OCI-LY3 (cell line): ENCODE measurements around the gene CMTR1.

Source experiments
- H2AFZ ChIP-seq: fragments of 200-600, 300-600 bp; shearing (Covaris generic); 2 replicates; pipeline ENCODE4 v1.6.0; 2014; ENCODE audit warnings: antibody characterized with exemption, low read depth, low read length
- H3K27ac ChIP-seq: fragments of 200-600, 300-600 bp; sonication (generic); 2 replicates; pipeline ENCODE4 v1.5.1; 2014; ENCODE audit warnings: mild to moderate bottlenecking, low read length, moderate library complexity, mixed read lengths
- H3K27me3 ChIP-seq: fragments of 200-600, 300-600 bp; sonication (generic); 2 replicates; pipeline ENCODE4 v1.6.1; 2014; ENCODE audit warnings: low read depth, low read length, mixed read lengths
- H3K36me3 ChIP-seq: fragments of 200-600, 300-600 bp; sonication (generic); replicated peaks from 2 replicates; pipeline ENCODE3; 2014; ENCODE audit warnings: low read depth, low read length, mixed read lengths
- H3K4me1 ChIP-seq: fragments of 300-600, 200-600 bp; sonication (generic); 2 replicates; pipeline ENCODE4 v1.6.1; 2014; ENCODE audit warnings: low read length, mixed read lengths
- H3K4me2 ChIP-seq: fragments of 200-600, 300-600 bp; sonication (generic); 2 replicates; pipeline ENCODE4 v1.6.1; 2014; ENCODE audit warnings: low read length, mixed read lengths
- H3K4me3 ChIP-seq: fragments of 300-600, 200-600 bp; sonication (generic); 2 replicates; pipeline ENCODE4 v1.5.1; 2014; ENCODE audit warnings: antibody characterized with exemption, mild to moderate bottlenecking, low read length, moderate library complexity
- H3K79me2 ChIP-seq: fragments of 300-600, 200-600 bp; shearing (Covaris generic); 2 replicates; pipeline ENCODE4 v1.6.1; 2014; ENCODE audit warnings: mild to moderate bottlenecking, low read length, mixed read lengths
- H3K9ac ChIP-seq: fragments of 300-600, 200-600 bp; shearing (Covaris generic); 2 replicates; pipeline ENCODE4 v1.6.0; 2014; ENCODE audit warnings: mild to moderate bottlenecking, low read length, moderate library complexity
- H3K9me3 ChIP-seq: fragments of 200-600, 300-600 bp; shearing (Covaris generic); 2 replicates; pipeline ENCODE4 v1.6.1; 2014; ENCODE audit warnings: low read length, mixed read lengths; ENCODE audit not compliant: insufficient read depth
- H4K20me1 ChIP-seq: fragments of 200-600, 300-600 bp; sonication (generic); 2 replicates; pipeline ENCODE4 v1.6.1; 2016; ENCODE audit warnings: low read length, mixed read lengths; ENCODE audit not compliant: insufficient read depth
- CTCF ChIP-seq: fragments of 200-600, 300-600 bp; sonication (generic); IDR thresholded peaks from 2 replicates; pipeline ENCODE4 v1.5.1; 2014; ENCODE audit warnings: antibody characterized with exemption, low read length, low read depth
- EZH2phosphoT487 ChIP-seq: fragments of 200-600 bp; shearing (Covaris generic); IDR thresholded peaks from 2 replicates; pipeline ENCODE4 v1.6.1; 2018; ENCODE audit warnings: antibody characterized with exemption, mixed run types, low read depth

The CMTR1 gene

GRCh38 chr6:37473364-37474095 lies 40.5 kb downstream of the CMTR1 start:
- Histone ChIP-seq H3K4me1 (no peaks in the 10 kb centered on the region), H3K79me2 (no peaks in the 10 kb centered on the region), H3K27me3 (no peaks in the 10 kb centered on the region), H3K4me3 (no peak overlapping the region), H3K9ac (no peak overlapping the region), H3K4me2 (no peak overlapping the region), H2AFZ (no peak overlapping the region), H3K27ac (no peak overlapping the region), H4K20me1 (no peaks in the 10 kb centered on the region; the same call in 1 of the 2 replicates), H3K36me3 (peaks cover 74% of the 10 kb centered on the region), H3K9me3 (no peaks in the 10 kb centered on the region)
- no peak for TF ChIP-seq EZH2phosphoT487
- no peak for TF ChIP-seq CTCF

- Histone ChIP-seq H3K4me2 (no peak overlapping the region), H3K4me1 (no peaks in the 10 kb centered on the region), H3K27me3 (no peaks in the 10 kb centered on the region), H3K9me3 (no peaks in the 10 kb centered on the region), H3K27ac (no peak overlapping the region), H4K20me1 (no peaks in the 10 kb centered on the region; the same call in 1 of the 2 replicates), H3K4me3 (no peak overlapping the region), H3K79me2 (no peaks in the 10 kb centered on the region), H3K9ac (no peak overlapping the region), H2AFZ (no peak overlapping the region), H3K36me3 (peaks cover 75% of the 10 kb centered on the region)
- TF ChIP-seq EZH2phosphoT487 (no peak), CTCF (no peak)
Measured at GRCh38 chr6:37474316-37474715, 41.3 kb downstream of the CMTR1 start.

- H3K27me3 ChIP-seq = no peaks in the 10 kb centered on the region
- TF ChIP-seq EZH2phosphoT487 (no peak), CTCF (no peak)
- no peaks in the 10 kb centered on the region for H3K79me2 ChIP-seq
- H3K9me3 ChIP-seq = no peaks in the 10 kb centered on the region
- no peak overlapping the region for H3K4me3 ChIP-seq
- H3K4me2 ChIP-seq = no peak overlapping the region
- no peak overlapping the region for H2AFZ ChIP-seq
- no peak overlapping the region for H3K9ac ChIP-seq
- H3K4me1 ChIP-seq = no peaks in the 10 kb centered on the region
- H4K20me1 ChIP-seq = no peaks in the 10 kb centered on the region; the same call in 1 of the 2 replicates
- H3K36me3 ChIP-seq = peaks cover 73% of the 10 kb centered on the region
- no peak overlapping the region for H3K27ac ChIP-seq
Measured at GRCh38 chr6:37477191-37477590, 44.2 kb downstream of the CMTR1 start.

- H3K4me2 ChIP-seq = no peak overlapping the region
- H3K79me2 ChIP-seq = no peaks in the 10 kb centered on the region
- H4K20me1 ChIP-seq = no peaks in the 10 kb centered on the region; the same call in 1 of the 2 replicates
- H3K36me3 ChIP-seq = peaks cover 73% of the 10 kb centered on the region
- no peak overlapping the region for H3K9ac ChIP-seq
- H3K27ac ChIP-seq = no peak overlapping the region
- no peaks in the 10 kb centered on the region for H3K9me3 ChIP-seq
- H3K27me3 ChIP-seq = no peaks in the 10 kb centered on the region
- no peak overlapping the region for H3K4me3 ChIP-seq
- TF ChIP-seq CTCF (no peak), EZH2phosphoT487 (no peak)
- no peaks in the 10 kb centered on the region for H3K4me1 ChIP-seq
- no peak overlapping the region for H2AFZ ChIP-seq
Measured at GRCh38 chr6:37477656-37478435, 44.8 kb downstream of the CMTR1 start.
